NB4 (cell line): Measurements from ENCODE around the gene MGAT3.
"Not testable (repeated sequence)": the region's sequence is repeated elsewhere in the genome, so short reads cannot be mapped to it uniquely, and the experiment has no call there.

Experiments used
- DNase-seq: peaks from one replicate; pipeline ENCODE4 v3.0.0; 2010; ENCODE audit warnings: low read depth
- H3K4me3 ChIP-seq: one replicate; pipeline ENCODE4 v1.5.1; 2011; ENCODE audit warnings: mild to moderate bottlenecking, low read depth, low read length, moderate library complexity
- MYC ChIP-seq: IDR thresholded peaks from 2 replicates; pipeline ENCODE4 v1.6.1; 2011; ENCODE audit warnings: low read depth, low read length
- POLR2A ChIP-seq: IDR thresholded peaks from 2 replicates; pipeline ENCODE4 v1.6.1; 2011; ENCODE audit warnings: mild to moderate bottlenecking; ENCODE audit not compliant: insufficient read length; ENCODE audit errors: extremely low read depth
- TF ChIP-seq, protein P1 (sequence below): IDR thresholded peaks from 2 replicates; pipeline ENCODE4 v1.6.1; 2011; ENCODE audit warnings: low read depth, low read length
- TF ChIP-seq, protein P2 (sequence below): IDR thresholded peaks from one replicate; pipeline ENCODE4 v1.5.1; 2012; ENCODE audit warnings: low read depth, low read length

MGAT3 gene

DNA sequence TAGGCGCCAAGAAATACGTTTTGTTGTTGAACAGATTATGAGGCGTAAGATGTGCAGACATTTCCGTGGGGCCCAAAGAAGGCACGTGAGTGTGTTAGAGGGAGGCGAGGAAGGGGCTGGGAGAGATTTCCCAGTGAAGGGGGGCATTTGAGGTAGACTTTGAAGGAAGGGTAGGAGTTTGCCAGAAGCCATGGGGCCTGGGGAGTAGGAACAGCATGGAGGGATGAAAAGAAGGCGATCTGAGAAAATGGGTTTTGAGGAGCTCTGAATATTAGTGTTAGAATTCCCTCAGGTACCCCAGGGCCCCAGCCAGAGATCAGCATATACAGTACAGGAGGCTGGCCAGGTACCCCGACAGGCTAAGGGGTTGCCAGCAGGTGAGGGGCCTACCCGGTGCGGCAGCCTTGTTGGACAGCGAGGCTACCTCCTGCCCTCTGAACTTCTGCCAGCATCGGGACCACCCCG is 44.9 kb downstream of the MGAT3 start:
- peak overlapping the region; percentile 36 for H3K4me3 ChIP-seq
- DNase-seq: no peak
- TF ChIP-seq, protein P1, sequence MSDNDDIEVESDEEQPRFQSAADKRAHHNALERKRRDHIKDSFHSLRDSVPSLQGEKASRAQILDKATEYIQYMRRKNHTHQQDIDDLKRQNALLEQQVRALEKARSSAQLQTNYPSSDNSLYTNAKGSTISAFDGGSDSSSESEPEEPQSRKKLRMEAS: no peak
- TF ChIP-seq, protein P2, sequence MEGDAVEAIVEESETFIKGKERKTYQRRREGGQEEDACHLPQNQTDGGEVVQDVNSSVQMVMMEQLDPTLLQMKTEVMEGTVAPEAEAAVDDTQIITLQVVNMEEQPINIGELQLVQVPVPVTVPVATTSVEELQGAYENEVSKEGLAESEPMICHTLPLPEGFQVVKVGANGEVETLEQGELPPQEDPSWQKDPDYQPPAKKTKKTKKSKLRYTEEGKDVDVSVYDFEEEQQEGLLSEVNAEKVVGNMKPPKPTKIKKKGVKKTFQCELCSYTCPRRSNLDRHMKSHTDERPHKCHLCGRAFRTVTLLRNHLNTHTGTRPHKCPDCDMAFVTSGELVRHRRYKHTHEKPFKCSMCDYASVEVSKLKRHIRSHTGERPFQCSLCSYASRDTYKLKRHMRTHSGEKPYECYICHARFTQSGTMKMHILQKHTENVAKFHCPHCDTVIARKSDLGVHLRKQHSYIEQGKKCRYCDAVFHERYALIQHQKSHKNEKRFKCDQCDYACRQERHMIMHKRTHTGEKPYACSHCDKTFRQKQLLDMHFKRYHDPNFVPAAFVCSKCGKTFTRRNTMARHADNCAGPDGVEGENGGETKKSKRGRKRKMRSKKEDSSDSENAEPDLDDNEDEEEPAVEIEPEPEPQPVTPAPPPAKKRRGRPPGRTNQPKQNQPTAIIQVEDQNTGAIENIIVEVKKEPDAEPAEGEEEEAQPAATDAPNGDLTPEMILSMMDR: no peak
- TF ChIP-seq POLR2A: no peak
- TF ChIP-seq MYC: no peak

DNA sequence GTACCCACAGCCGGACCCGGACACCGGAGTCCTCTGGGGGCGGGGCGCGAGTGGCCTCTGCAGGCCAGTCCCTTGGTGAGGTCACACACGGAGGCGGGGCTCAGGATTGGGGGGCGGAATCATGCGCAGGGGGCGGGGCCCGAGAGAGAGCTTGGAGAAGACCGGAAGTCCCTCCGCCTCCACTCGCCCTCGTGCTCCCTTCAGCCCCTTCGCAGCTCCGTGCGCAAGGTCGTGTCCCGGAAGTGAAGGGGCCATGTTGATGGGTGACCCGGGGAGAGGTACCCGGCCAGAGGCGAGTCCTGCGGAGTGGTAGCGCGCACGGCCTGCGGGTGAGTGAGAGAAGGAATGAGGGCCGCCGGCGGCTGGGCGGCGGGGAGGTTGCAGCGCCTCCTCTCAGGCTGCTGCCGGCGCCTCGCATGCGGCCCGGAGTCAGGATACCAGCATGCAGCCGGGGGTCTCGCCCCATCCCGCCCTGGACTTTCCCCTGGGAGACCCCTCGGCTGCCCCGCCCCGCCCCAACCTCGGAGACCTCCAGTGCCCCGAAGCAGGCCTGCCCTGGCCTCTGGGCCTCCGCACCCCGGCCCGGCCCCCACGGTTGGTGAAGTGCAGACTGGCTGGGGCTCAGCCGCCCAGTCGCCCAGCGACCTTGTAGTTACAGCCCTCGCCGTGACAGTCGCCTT is 45.4 kb downstream of the MGAT3 start, which contains the start of gene MIEF1:
Gene MIEF1, plus strand, starts transcription at position 182 of the 680 bp plus-strand sequence. CDS start 9,005 bp downstream, outside the sequence.
- peak within 1 kb of the TSS; percentile 81 for H3K4me3 ChIP-seq
- DNase-seq: peak; percentile 97
- no peak for TF ChIP-seq POLR2A
- TF ChIP-seq MYC: peak; percentile 97
- TF ChIP-seq, protein P1: peak; percentile 94
- TF ChIP-seq, protein P2: no peak

DNA sequence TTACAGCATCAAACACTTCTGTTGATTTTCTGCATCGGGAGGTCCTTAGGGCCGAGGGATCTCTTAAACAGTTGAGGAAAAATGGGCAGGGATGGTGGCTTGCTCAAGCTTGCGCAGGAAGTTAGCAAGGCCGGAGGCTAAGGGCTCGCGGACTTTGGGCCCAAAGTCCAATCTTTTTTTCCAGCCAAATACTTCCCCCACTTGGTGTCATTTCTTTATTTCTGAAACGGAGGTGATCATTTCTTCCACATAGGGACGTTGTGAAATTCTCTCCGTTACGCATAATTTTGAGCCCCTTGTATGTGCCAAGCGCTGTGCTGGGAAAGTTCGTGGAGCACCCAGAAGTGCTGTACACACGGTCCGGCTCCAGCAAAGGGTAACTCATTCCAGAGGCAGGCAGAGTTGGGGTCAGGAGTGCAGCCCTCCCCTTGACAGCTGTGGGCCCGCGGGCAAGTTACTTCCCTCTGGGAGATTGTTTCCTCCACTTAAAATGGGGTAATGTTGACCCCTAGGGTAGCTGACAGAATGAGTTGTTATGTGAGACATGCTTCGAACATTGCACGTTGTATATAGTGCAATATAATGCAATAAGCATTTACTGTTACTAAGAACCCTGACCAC is 46.1 kb downstream of the MGAT3 start:
- DNase-seq: peak; percentile 67
- peak overlapping the region; percentile 81 for H3K4me3 ChIP-seq

DNA sequence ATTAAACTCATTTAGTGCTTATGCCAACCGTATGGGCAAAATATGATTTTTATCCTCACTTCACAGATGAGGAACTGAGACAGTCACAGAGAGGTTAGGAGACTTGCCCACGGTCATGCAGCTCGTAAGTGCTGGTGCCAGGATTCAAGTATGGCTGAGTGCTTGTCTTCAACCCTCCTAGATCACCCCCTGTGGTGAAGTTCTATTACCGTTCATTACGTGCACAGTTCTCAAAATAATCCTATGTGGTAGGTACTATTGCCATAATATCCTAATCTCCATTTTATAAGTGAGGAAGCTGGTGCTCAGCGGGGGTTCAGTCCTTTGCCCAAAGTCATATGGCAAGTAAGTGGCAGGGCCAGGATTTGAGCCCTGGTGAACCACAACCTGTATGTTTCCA is 46.8 kb downstream of the MGAT3 start:
- peak overlapping the region; percentile 81 for H3K4me3 ChIP-seq
- DNase-seq: no peak
- TF ChIP-seq, protein P1: no peak
- TF ChIP-seq POLR2A (no peak), MYC (no peak)
- TF ChIP-seq, protein P2: no peak

More for the DNA sequence above, 46.1 kb downstream of the MGAT3 start:
- TF ChIP-seq, protein P1: no peak
- TF ChIP-seq POLR2A: no peak
- no peak for TF ChIP-seq MYC
- TF ChIP-seq, protein P2: no peak

GRCh38 chr22:39504071-39504470 is 47.3 kb downstream of the MGAT3 start:
- peak overlapping the region; percentile 4 for H3K4me3 ChIP-seq

GRCh38 chr22:39507021-39507420 is 50.2 kb downstream of the MGAT3 start:
- DNase-seq, H3K4me3 ChIP-seq: not testable (repeated sequence)

More at GRCh38 chr22:39504071-39504470, 47.3 kb downstream of the MGAT3 start:
- TF ChIP-seq, protein P2: no peak
- TF ChIP-seq, protein P1: no peak
- TF ChIP-seq MYC: no peak
- no peak for DNase-seq
